ENCODE data around the gene ZNF384.

Gene ZNF384

DNA sequence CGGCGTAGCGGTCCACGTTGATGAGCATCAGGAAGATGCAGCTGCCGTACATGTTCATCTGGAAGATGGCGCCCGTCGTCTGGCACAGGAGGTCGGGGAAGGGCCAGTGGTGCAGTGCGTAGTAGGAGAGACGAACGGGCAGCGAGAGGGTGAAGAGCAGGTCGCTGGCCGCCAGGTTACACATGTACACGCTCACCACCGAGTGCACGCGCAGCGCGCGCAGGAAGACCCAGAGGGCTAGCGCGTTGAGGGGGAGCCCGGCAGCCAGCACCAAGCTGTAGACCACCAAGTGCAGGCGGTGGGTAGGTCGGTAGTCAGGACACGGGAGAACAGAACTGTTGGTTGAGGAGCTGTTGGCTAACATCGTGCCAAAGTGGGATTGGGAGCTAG is 68.3 kb downstream of the ZNF384 start:
- TF ChIP-seq, protein P1, sequence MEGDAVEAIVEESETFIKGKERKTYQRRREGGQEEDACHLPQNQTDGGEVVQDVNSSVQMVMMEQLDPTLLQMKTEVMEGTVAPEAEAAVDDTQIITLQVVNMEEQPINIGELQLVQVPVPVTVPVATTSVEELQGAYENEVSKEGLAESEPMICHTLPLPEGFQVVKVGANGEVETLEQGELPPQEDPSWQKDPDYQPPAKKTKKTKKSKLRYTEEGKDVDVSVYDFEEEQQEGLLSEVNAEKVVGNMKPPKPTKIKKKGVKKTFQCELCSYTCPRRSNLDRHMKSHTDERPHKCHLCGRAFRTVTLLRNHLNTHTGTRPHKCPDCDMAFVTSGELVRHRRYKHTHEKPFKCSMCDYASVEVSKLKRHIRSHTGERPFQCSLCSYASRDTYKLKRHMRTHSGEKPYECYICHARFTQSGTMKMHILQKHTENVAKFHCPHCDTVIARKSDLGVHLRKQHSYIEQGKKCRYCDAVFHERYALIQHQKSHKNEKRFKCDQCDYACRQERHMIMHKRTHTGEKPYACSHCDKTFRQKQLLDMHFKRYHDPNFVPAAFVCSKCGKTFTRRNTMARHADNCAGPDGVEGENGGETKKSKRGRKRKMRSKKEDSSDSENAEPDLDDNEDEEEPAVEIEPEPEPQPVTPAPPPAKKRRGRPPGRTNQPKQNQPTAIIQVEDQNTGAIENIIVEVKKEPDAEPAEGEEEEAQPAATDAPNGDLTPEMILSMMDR (IDR thresholded peaks at IDR 0.05): no peak
- DNase-seq: no peak
- Histone ChIP-seq H3K9me3 (no peaks in the 10 kb centered on the region), H3K27me3 (peaks cover 0 to 18% of the 10 kb centered on the region in 2 donors), H3K4me3 (peak overlapping the region in 1 of 2 donors; percentile 8), H3K27ac (no peak overlapping the region), H3K36me3 (no peaks in the 10 kb centered on the region), H3K4me1 (peaks cover 0 to 8% (median 3%) of the 10 kb centered on the region in 4 donors)
- intact Hi-C loops (cut with DNase I; ENCODE audit: low total_unique reads): loop anchor here (2.0 kb wide), 1 partner anchor 22 kb away; no protein-coding TSS in a partner anchor

DNA sequence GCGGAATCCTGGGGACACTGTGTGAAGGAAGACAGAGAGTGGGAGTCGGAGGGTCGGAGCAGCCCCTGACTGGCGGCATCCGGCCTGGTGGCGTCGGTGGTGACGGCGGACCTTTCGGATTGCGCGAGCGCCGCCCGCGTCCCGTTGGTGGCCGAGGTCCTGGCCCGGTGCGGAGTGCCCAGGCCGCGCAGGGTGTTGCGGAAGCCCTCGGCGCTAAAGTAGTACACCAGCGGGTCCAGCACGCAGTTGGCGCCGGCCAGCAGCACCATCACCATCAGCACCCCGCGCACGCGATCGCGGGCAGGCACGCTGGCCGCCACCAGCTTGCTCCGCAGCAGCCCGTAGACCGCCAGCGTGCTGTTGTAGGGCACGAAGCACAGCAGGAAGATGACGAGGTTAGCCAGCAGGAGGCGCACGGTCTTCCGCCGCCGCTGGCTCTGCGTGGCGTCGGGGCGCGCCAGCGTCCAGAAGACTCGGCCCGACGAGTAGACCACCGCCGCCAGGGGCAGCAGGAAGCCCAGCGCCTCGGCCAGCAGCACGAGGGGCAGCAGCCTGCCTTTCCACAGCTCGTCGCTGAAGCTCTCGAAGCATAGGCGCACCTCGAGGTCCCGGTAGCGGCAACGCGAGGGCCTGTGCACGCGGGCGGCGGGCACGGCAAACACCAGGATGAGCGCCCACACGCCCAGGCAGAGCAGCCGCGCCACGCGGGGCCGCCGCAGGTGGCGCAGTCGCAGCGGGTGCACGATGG is 68.9 kb downstream of the ZNF384 start:
- no peak overlapping the region for H3K27ac ChIP-seq
- intact Hi-C loops (cut with DNase I; ENCODE audit: low total_unique reads): loop anchor here (2.0 kb wide), 1 partner anchor 22 kb away; no protein-coding TSS in a partner anchor
- no peaks in the 10 kb centered on the region for H3K36me3 ChIP-seq
- no peaks in the 10 kb centered on the region for H3K9me3 ChIP-seq
- peaks cover 0 to 8% (median 3%) of the 10 kb centered on the region in 4 donors for H3K4me1 ChIP-seq
- peak overlapping the region in 1 of 2 donors; percentile 8 for H3K4me3 ChIP-seq
- H3K27me3 ChIP-seq: peaks cover 0 to 18% of the 10 kb centered on the region in 2 donors
- TF ChIP-seq, protein P1 (IDR thresholded peaks at IDR 0.05): peak; percentile 33 to 37
- DNase-seq: no peak

DNA sequence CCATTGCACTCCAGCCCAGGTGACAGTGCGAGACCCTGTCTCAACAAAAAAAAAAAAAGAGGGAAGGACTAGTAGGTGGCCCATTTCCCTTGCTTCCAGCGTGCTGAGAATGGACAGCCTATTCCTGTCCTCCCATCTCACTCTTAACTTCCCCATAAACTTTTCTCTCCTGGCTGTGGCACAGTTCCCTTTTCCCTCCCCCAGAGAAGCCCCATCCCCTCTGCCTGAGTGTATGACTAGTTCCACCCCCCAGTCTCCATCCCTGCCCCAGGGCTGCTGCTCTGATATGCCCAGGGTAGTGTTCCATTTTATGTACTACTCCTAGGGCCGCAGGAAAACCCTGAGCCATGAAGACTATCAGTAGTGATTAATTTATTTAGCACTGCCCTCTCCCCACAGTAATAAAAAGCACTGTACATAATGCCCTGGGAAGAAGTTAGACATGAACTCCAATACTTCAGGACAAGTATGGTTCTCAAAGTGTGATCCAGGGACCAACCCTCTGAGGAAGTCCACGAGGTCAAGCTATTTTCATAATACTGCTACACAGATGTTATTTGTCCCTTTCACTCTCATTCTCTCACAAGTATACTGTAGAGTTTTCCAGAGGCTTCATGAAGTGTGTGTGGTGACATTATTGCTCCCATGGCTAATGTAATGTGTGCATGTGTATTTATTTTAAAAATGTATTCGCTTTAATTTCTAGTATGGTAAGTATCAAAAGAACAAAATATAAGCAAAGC is 70.5 kb downstream of the ZNF384 start:
- H3K4me1 ChIP-seq: peaks cover 0 to 17% (median 11%) of the 10 kb centered on the region in 4 donors
- H3K36me3 ChIP-seq: no peaks in the 10 kb centered on the region
- no peak overlapping the region for H3K27ac ChIP-seq
- H3K4me3 ChIP-seq: no peak overlapping the region
- DNase-seq: no peak
- TF ChIP-seq, protein P1 (IDR thresholded peaks at IDR 0.05): no peak
- peaks cover 0 to 18% of the 10 kb centered on the region in 2 donors for H3K27me3 ChIP-seq
- no peaks in the 10 kb centered on the region for H3K9me3 ChIP-seq
- intact Hi-C loops (cut with DNase I; ENCODE audit: low total_unique reads): loop anchor here (10.0 kb wide), 2 partner anchors 46 to 156 kb away; partner anchors contain the start of genes ING4 and LAG3

Measured in tibial artery (tissue), 4 donors.